OCI-LY7 (cell line): ENCODE results near the gene BLCAP. TPM values are rescaled to one million over a fixed set of nuclear protein-coding genes. Genes with fewer than 3 reads are reported as not detected.
A peak's percentile ranks its signal among the peaks of the same experiment; 100 is the strongest.

Experiments used
- BruUV-seq: library from RNA; stranded (reverse); fragments of 400-500 nt; replicated peaks from 2 replicates; lab custom pipeline; 2021; lab: Mats Ljungman, UMichigan
- CTCF ChIA-PET: fragments of 300-600 bp; sonication (Branson Sonifier 250); formaldehyde crosslinking; loops from one replicate; lab custom pipeline; 2022; ENCODE audit warnings: antibody characterized with exemption; ENCODE audit not compliant: unreplicated experiment; lab: Charles Lee
- POLR2A ChIA-PET: fragments of 300-600 bp; sonication (Branson Sonifier 250); formaldehyde crosslinking; loops from one replicate; lab custom pipeline; 2022; ENCODE audit warnings: antibody characterized with exemption; lab: Charles Lee
- DNase-seq: peaks from one replicate; pipeline ENCODE4 v3.0.0-alpha.2; 2015; ENCODE audit warnings: low spot score
- H2AFZ ChIP-seq: fragments of 200-600 bp; sonication (generic), shearing (Covaris generic); 2 replicates; pipeline ENCODE4 v1.6.1; 2014; ENCODE audit warnings: mild to moderate bottlenecking, antibody characterized with exemption, low read length, moderate library complexity
- H3K27ac ChIP-seq: fragments of 200-600 bp; sonication (generic); 2 replicates; pipeline ENCODE4 v1.5.1; 2014; ENCODE audit warnings: mixed run types, low read depth, mild to moderate bottlenecking, moderate library complexity, low read length, inconsistent platforms; ENCODE audit not compliant: poor library complexity, severe bottlenecking
- H3K36me3 ChIP-seq: fragments of 200-600 bp; sonication (generic); 2 replicates; pipeline ENCODE4 v1.6.1; 2014; ENCODE audit warnings: mild to moderate bottlenecking, antibody characterized with exemption, low read length, moderate library complexity, mixed read lengths; ENCODE audit not compliant: insufficient read depth
- H3K4me1 ChIP-seq: fragments of 200-600 bp; sonication (generic); 2 replicates; pipeline ENCODE4 v1.5.1; 2014; ENCODE audit warnings: mild to moderate bottlenecking, low read length; ENCODE audit not compliant: insufficient read depth, poor library complexity, severe bottlenecking
- H3K4me2 ChIP-seq: fragments of 200-600 bp; sonication (generic); 2 replicates; pipeline ENCODE4 v1.6.1; 2014; ENCODE audit warnings: mild to moderate bottlenecking, low read length
- H3K4me3 ChIP-seq: fragments of 200-600 bp; sonication (generic); 2 replicates; pipeline ENCODE4 v1.5.1; 2014; ENCODE audit warnings: mild to moderate bottlenecking, low read depth, low read length; ENCODE audit not compliant: poor library complexity, severe bottlenecking
- H3K79me2 ChIP-seq: fragments of 200-600 bp; sonication (generic); 2 replicates; pipeline ENCODE4 v1.6.1; 2016; ENCODE audit warnings: low read depth, mild to moderate bottlenecking, low read length, moderate library complexity, mixed read lengths; ENCODE audit not compliant: insufficient read depth
- H3K9me2 ChIP-seq: fragments of 200-600 bp; sonication (generic); 2 replicates; pipeline ENCODE4 v1.6.1; 2016; ENCODE audit warnings: mild to moderate bottlenecking, low read length, mixed read lengths; ENCODE audit not compliant: insufficient read depth
- H3K9me3 ChIP-seq: fragments of 200-600 bp; sonication (generic); 2 replicates; pipeline ENCODE4 v1.6.1; 2014; ENCODE audit warnings: mild to moderate bottlenecking, mixed run types, low read length, mixed read lengths
- H4K20me1 ChIP-seq: fragments of 200-600 bp; sonication (generic); 2 replicates; pipeline ENCODE4 v1.6.1; 2014; ENCODE audit warnings: mild to moderate bottlenecking, antibody characterized with exemption, low read length, moderate library complexity, mixed read lengths; ENCODE audit not compliant: insufficient read depth
- CTCF ChIP-seq: fragments of 200-600 bp; sonication (generic); conservative IDR thresholded peaks from 2 replicates; pipeline ENCODE4 v1.5.1; 2014; ENCODE audit warnings: mild to moderate bottlenecking, antibody characterized with exemption, low read length, moderate library complexity, mixed read lengths
- EZH2phosphoT487 ChIP-seq: fragments of 200-600 bp; sonication (generic); IDR thresholded peaks from 2 replicates; pipeline ENCODE4 v1.6.1; 2018; ENCODE audit warnings: low read depth, borderline replicate concordance, mild to moderate bottlenecking, mixed run types, antibody characterized with exemption, low read length, moderate library complexity, mixed read lengths
- intact Hi-C: fragments of 100-400 bp; cut with micrococcal nuclease; formaldehyde crosslinking; loops from one replicate; pipeline ENCODE4 v1.10.0; 2022; ENCODE audit not compliant: unreplicated experiment
- total RNA-seq, 2 experiments: library from RNA; depleted of rRNA in 1 of 2; stranded (reverse); fragments of >200 nt in 1 of 2; shearing (Covaris generic) in 1 of 2; gene quantifications; 2 replicates each; pipeline ENCODE4 v1.2.3, GENCODE V29; 2014 to 2022

Gene BLCAP
- total RNA-seq, 2 experiments from 2014 or later: 32.3 to 55.1 TPM

GRCh38 chr20:37529214-37529967 lies 1.7 kb upstream of the BLCAP start:
- DNase-seq: peak; percentile 34
- Histone ChIP-seq H3K4me1 (peaks cover 27% of the 10 kb centered on the region), H3K27ac (no peak overlapping the region), H2AFZ (no peak overlapping the region), H3K9me3 (no peaks in the 10 kb centered on the region), H3K4me3 (no peak overlapping the region), H3K36me3 (no peaks in the 10 kb centered on the region), H3K4me2 (peak overlapping the region; percentile 96; the same call in 1 of the 2 replicates), H3K9me2 (no peaks in the 10 kb centered on the region), H4K20me1 (peaks cover 12% of the 10 kb centered on the region), H3K79me2 (peaks cover 31% of the 10 kb centered on the region)
- ChIA-PET CTCF (interaction anchor here (1.1 kb wide), 1 partner anchor 12 kb away, joined by 3 read pairs; no protein-coding TSS in a partner anchor), POLR2A (no interaction called here)
- TF ChIP-seq EZH2phosphoT487: no peak
- TF ChIP-seq CTCF: peak; percentile 51
- BruUV-seq: no TSS peak
- intact Hi-C loops: loop anchor here (5.0 kb wide), 1 partner anchor 337 kb away; no protein-coding TSS in a partner anchor

- POLR2A ChIA-PET: interaction anchor here (0.8 kb wide), 1 partner anchor 22 kb away, joined by 3 read pairs; no protein-coding TSS in a partner anchor
- no peaks in the 10 kb centered on the region for H3K9me2 ChIP-seq
- CTCF ChIA-PET: interaction anchor here (0.5 to 0.6 kb wide), 3 partner anchors 331 to 817 kb away, joined by 3 to 4 read pairs (median 3); no protein-coding TSS in a partner anchor
- TSS peak; percentile 99 for BruUV-seq
- H3K4me1 ChIP-seq: peaks cover 27% of the 10 kb centered on the region
- H4K20me1 ChIP-seq: peaks cover 12% of the 10 kb centered on the region
- no peak for DNase-seq
- peak overlapping the region; percentile 85 for H2AFZ ChIP-seq
- peaks cover 33% of the 10 kb centered on the region for H3K79me2 ChIP-seq
- H3K27ac ChIP-seq: peak overlapping the region; percentile 62
- no peaks in the 10 kb centered on the region for H3K9me3 ChIP-seq
- no peaks in the 10 kb centered on the region for H3K36me3 ChIP-seq
- peak overlapping the region; percentile 96 for H3K4me2 ChIP-seq
- intact Hi-C loops: loop anchor here (1.0 to 5.0 kb wide), 2 partner anchors 119 to 336 kb away; no protein-coding TSS in a partner anchor
- H3K4me3 ChIP-seq: peak overlapping the region; percentile 81
- TF ChIP-seq EZH2phosphoT487 (no peak), CTCF (no peak)
Measured at GRCh38 chr20:37528446-37529213, 954 bp upstream of the BLCAP start.
